Left renal pelvis (tissue), 4 donors: ENCODE results near the gene SYNRG. TPM values are rescaled to one million over a fixed set of nuclear protein-coding genes. Genes with fewer than 3 reads are reported as not detected.
"Not testable (repeated sequence)": the region's sequence is repeated elsewhere in the genome, so short reads cannot be mapped to it uniquely, and the experiment has no call there.

ENCODE experiments used
- DNase-seq, 4 donors: peaks; one replicate each; pipeline ENCODE4 v3.0.0-alpha.2; 2013; ENCODE audit warnings: low read depth in 4 of 4, low spot score in 3 of 4
- polyA plus RNA-seq, 4 donors: library from polyadenylated mRNA; unstranded; fragments of 120-200 nt; gene quantifications; one replicate each; pipeline ENCODE4 v1.2.1, GENCODE V29; 2013; ENCODE audit not compliant: insufficient read length in 4 of 4

The SYNRG gene
- polyA plus RNA-seq, 4 donors = 32.6 to 47.8 (median 43.6) TPM

DNA sequence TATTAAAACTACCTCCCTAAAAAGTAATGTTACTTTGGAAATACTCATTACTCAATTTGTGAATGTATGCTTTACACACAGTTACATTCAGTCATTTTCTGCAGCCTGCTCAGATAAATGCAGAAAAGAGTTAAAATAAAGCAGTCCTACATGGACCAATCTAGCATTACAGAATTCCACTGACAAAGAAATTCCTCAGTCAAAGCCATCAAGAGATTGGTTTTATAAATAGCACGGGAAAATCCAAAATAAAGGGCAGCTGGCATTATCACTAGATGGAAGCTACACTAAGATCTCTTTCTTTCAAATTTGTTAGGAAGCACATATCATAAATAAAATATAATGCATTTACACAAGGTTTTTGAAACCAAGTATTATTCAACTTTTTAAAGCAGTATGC lies 61.2 kb downstream of the SYNRG start:
- no peak for DNase-seq

DNA sequence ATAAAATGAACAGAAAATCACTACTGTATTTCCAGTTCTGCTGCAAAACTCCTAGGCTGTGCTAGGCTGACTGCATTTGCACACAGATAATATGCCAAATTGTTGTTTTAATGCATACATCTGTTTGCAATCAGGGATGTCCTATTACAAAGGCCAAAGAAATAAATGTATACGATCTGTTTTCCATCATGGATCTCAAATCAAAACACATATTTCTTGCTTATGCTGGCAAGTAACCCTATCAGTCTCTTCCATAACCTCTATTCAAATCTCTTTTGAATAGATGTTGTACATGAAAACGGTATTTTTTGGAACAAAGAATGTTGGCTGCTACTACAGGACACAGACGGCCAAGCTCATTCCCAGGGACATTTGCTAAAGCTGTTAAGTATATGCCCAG lies 62.9 kb downstream of the SYNRG start:
- no peak for DNase-seq

DNA sequence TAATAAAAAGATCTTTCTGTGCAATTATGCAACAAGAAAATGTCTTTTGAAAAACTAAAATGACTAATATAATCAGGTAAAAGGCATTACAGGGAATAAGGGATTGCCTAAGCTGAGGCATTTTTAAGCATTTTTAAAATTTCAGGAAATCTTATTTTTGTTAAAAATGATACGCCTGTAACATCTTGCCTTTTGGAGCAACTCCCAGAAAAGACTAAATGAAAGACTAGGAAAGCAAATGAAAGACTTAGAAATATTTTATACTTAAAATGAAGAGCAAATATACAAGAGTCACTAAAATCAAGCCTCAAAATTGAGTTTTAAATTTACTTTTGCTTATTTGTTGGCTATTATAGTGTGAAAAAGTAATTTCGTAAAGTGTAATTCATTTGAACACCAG lies 63.7 kb downstream of the SYNRG start:
- DNase-seq = no peak

DNA sequence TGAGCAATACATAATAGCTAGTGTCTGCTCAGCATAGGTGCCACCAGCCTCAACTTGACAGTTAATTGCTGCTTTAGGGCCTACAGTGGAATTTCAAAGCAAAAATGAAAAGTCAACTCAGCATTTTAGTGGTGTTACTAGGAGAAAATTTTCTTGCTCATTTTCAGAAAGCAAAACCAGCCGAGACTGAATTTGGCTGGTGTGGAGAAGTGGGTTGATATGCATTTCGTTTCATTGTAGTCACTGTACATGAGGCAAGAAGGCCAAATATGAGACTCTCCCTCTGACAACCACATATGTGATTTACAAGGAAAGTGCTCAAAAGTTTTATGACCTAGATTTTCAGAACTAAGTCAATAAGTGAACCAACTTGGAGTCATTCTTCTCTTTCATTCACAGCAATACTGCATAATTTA lies 65.6 kb downstream of the SYNRG start:
- DNase-seq = no peak

DNA sequence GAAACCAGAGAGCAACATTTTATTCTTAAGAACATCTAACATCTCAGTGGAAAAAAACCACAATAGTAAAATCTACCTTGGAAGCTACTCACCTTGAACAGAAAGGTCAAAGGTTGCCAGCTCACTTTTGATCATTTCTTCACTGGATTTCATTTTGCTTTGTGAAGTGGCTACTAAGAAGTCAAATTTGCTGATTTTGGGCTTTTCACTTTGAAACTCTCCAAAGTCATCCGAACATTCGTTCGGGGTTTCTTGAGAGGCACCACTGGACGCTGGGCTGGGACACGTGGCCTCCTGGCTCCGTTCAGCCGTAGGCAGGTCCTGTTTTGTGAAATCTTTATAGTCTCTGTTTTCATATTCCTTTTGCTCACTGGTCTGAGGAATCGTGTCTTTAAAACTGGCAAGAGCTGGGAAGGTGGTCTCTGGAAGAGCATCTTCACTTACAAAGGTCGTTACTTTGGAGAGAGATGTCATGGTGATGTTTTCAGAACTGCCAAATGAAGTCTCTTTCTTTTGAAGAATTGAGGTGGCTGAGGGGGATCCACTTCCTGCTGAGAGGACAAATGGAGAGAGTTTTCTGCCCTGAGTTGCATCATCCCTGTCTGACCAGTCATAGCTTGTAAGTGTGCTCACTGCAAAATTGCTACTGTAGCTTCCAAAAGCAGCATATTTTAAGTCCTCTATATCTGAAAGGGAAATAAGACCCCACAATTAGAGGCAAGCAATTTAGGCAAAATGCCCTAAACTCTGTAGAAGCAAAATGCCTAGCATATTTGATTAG lies 67.1 kb downstream of the SYNRG start:
- DNase-seq = no peak

GRCh38 chr17:37538981-37539659 lies 70.1 kb downstream of the SYNRG start:
- DNase-seq = no peak

DNA sequence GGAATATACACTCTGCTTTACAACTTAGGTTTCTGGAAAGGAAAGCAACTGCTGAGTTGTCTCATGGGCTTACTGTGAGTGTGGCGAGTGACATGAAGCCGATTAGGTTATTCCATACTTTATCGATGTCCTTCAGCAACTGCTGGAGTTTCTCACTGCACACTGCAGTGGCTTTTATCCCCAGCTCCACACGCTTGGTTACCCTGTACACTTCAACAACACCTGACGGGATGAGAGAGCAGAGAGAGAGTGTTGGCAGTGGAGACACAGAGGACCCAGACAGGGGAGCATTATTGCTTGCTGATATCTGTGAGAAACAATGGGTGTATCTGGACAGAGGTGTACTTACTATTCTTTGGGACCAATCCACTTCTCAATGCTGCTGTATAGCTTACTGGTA lies 73.3 kb downstream of the SYNRG start:
- DNase-seq = no peak

- no peak for DNase-seq
These were observed 76.5 kb downstream of the SYNRG start for GRCh38 chr17:37532756-37533155.

- no peak for DNase-seq
These were observed 78.8 kb downstream of the SYNRG start for GRCh38 chr17:37530420-37530819.

DNA sequence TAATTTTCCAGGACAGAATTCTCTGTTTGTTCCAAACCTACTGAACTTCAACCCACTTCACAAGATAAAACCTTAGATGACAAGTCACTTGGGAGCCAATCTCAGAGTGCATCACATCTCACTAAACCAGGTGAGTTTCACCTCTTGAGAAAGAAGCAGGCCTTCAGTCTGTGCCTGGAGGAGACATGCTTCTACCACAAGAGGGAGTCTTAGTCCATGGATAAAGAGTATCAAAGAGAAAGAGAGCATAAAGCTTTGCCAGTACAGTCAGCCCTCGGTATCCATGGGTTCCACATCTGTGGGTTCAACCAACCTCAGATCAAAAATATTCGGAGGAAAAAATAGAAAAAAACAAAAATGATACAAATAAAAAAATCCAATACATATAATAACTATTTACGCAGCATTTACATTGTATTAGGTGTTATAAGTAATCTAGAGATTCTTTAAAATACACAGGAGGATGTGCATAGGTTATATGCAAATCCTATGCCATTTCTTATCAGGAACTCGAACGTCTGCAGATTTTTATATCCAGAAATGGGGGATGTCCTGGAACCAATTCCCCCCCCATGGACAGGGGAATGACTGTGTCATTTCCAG lies 81.9 kb downstream of the SYNRG start:
- DNase-seq = peak in 3 of 4 donors; percentile 18 to 26 (median 24)

GRCh38 chr17:37523715-37524219 lies 85.5 kb downstream of the SYNRG start:
- no peak for DNase-seq

- DNase-seq = no peak
These were observed 87.4 kb downstream of the SYNRG start for GRCh38 chr17:37521821-37522220.

DNA sequence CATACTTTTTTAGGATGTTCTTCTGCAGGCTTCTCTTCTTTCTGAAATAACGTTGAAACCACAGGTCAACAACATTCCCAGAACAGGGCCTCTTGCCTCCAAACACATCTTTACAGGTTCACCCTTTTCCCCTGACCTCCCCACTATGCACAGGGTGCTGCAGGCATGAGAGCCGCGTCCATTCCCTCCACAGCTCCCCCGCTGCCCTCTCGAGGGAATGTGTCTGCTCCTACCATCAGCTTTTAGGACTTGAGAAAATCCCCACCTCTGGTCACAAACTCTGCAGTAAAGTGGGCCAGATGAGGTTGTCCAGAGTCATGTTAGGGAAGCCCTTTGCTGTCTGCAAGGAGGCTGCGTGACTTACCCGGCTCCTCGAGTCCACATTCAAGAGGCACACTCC lies 89.0 kb downstream of the SYNRG start:
- DNase-seq = no peak

GRCh38 chr17:37519251-37519985 lies 89.8 kb downstream of the SYNRG start:
- DNase-seq = no peak

GRCh38 chr17:37518826-37519225 lies 90.4 kb downstream of the SYNRG start:
- DNase-seq = no peak

- DNase-seq = no peak
These were observed 91.3 kb downstream of the SYNRG start for GRCh38 chr17:37517881-37518280.

- DNase-seq = no peak
These were observed 93.1 kb downstream of the SYNRG start for GRCh38 chr17:37516127-37516571.

- DNase-seq = no peak
These were observed 95.5 kb downstream of the SYNRG start for GRCh38 chr17:37513711-37514110.

GRCh38 chr17:37512442-37513068 lies 96.7 kb downstream of the SYNRG start:
- DNase-seq = no peak

DNA sequence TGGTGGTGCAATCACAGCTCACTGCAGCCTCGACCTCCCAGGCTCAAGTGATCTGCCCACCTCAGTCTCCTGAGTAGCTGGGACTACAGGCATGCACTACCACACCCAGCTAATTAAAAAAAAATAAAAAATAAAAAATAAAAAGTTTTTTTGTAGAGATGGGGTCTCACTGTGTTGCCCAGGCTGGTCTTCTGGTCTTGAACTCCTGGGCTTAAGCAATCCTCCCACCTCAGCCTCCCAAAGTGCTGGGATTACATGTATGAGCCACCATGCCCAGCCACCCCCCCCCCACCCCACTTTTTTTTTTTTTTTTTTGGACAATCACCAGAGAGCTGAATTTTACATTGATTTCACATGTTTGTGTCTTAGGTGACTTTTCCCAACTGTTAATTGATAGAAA lies 97.6 kb downstream of the SYNRG start:
- not testable (repeated sequence) for DNase-seq
